NK-92 treated with Interleukin-12 subunit alpha and Interleukin-12 subunit beta, amount 100 ng/mL, for 24 hours (cell line): ENCODE measurements around the gene FGFR2.

Source experiments
- DNase-seq: peaks from one replicate; lab custom pipeline; 2025; lab: John Stamatoyannopoulos, UW

FGFR2 gene

GRCh38 chr10:121452581-121452980 lies 145.7 kb downstream of the FGFR2 start:
- no peak for DNase-seq

- DNase-seq = no peak
Measured at GRCh38 chr10:121450247-121450646, 148.0 kb downstream of the FGFR2 start.

- DNase-seq = no peak
Measured at GRCh38 chr10:121449482-121449924, 148.7 kb downstream of the FGFR2 start.

GRCh38 chr10:121448766-121449421 lies 149.3 kb downstream of the FGFR2 start:
- no peak for DNase-seq

GRCh38 chr10:121444520-121445165 lies 153.6 kb downstream of the FGFR2 start:
- DNase-seq = no peak

GRCh38 chr10:121442086-121442935 lies 155.9 kb downstream of the FGFR2 start:
- DNase-seq = no peak

GRCh38 chr10:121440461-121440860 lies 157.8 kb downstream of the FGFR2 start:
- no peak for DNase-seq

GRCh38 chr10:121438333-121438732 lies 159.9 kb downstream of the FGFR2 start:
- no peak for DNase-seq

- no peak for DNase-seq
Measured at GRCh38 chr10:121437596-121437995, 160.6 kb downstream of the FGFR2 start.

- DNase-seq = no peak
Measured at GRCh38 chr10:121436630-121437341, 161.5 kb downstream of the FGFR2 start.

GRCh38 chr10:121436281-121436629 lies 162.0 kb downstream of the FGFR2 start:
- no peak for DNase-seq

GRCh38 chr10:121435099-121435875 lies 163.0 kb downstream of the FGFR2 start:
- no peak for DNase-seq

- DNase-seq = no peak
Measured at GRCh38 chr10:121433965-121434364, 164.3 kb downstream of the FGFR2 start.

- DNase-seq = no peak
Measured at GRCh38 chr10:121428867-121429266, 169.4 kb downstream of the FGFR2 start.
